Measurements from ENCODE around the gene GSTM3.
"Not testable (repeated sequence)": the region's sequence is repeated elsewhere in the genome, so short reads cannot be mapped to it uniquely, and the experiment has no call there.

Gene GSTM3

DNA sequence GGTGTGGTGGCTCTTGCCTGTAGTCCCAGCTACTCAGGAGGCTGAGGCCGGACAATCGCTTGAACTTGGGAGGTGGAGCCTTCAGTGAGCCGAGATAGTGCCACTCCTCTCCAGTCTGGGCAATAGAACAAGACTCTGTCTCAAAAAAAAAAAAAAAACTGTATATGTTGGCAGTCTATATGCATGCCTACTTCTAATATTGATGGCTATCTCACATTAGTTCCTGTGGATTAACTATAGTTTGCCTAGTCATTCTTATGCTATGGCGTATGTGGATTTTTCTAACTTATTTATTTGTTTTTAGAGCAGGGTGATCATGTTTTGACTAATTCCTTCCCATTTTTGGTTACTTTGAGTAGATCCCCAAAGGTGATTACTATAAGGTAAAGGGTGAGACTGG is 43.8 kb downstream of the GSTM3 start:
- DNase-seq (ENCODE audit: low spot score) = no peak

DNA sequence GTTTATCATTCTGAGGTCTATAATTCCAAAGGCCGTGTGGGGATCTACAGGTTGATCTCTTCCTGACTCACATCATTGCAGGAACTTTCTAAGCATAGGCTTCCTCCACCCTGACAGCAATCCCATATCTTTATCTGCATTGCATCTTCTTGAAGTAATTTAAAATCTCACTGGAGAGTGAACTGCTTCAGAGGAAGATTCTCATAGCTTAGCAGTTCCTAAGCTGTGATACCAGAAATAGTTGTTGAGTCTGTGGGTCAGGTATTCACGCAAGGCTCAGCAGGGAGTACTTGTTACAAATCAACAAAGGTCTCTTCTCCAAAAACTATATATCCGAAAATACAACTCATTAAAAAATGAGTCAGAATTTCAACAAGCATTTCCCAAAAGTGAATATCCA is 45.7 kb downstream of the GSTM3 start:
- not testable (repeated sequence) for DNase-seq (ENCODE audit: low spot score)

DNA sequence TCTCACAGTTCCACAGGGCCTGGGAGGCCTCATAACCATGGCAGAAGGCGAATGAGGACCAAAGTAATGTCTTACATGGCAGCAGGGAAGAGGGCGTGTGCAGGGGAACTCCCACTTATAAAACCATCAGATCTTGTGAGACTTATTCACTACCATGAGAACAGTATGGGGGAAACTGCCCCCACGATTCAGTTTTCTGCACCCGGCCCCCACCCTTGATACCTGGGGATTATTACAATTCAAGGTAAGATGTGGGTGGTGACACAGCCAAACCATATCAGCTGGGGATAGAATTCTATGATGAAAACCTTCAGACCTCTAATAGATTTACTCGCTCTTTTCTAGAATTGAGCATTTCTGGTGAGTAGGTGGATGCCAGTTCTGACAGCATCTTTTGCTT is 46.4 kb downstream of the GSTM3 start:
- not testable (repeated sequence) for DNase-seq (ENCODE audit: low spot score)

DNA sequence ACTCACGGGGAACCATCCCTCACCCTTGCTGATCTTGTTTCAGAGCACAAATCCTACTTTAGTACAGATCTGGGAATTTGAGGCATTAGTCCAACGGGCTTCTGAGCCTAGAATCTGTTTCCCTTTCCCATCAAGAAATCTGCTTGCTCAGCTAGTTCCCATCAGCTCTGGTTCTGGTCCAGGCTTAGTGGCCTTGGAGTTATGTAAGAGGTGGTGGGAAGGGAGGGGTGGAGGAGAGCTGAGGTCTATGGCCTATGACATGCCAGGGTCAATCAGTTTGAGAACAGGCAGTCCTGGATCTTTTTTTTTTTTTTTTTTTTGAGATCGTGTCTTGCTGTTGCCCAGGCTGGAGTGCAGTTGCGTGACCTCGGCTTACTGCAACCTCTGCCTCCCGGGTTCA is 49.1 kb downstream of the GSTM3 start:
- no peak for DNase-seq (ENCODE audit: low spot score)

DNA sequence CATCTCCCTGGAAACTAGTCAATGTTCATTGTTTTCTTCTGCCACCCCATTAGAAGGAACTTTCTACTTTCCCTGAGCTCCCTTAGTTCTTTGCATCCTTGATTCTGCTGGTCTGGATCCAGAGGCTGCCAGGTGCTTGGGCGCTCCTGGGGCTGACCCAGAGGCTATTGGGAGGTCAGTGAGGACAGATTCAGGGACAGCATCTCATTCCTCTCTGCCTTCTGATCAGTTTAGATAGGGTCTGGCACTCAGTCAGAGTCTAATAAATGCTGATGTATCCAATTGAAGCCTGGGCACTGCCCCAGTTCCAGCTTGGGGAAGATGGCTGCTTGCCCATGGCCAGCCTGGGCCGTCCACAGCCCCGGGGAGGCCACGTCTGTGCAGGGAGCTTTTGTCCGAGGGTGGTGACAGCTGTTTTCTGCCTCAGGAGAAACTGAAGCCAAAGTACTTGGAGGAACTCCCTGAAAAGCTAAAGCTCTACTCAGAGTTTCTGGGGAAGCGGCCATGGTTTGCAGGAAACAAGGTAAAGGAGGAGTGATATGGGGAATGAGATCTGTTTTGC is 50.9 kb downstream of the GSTM3 start:
- no peak for DNase-seq (ENCODE audit: low spot score)

DNA sequence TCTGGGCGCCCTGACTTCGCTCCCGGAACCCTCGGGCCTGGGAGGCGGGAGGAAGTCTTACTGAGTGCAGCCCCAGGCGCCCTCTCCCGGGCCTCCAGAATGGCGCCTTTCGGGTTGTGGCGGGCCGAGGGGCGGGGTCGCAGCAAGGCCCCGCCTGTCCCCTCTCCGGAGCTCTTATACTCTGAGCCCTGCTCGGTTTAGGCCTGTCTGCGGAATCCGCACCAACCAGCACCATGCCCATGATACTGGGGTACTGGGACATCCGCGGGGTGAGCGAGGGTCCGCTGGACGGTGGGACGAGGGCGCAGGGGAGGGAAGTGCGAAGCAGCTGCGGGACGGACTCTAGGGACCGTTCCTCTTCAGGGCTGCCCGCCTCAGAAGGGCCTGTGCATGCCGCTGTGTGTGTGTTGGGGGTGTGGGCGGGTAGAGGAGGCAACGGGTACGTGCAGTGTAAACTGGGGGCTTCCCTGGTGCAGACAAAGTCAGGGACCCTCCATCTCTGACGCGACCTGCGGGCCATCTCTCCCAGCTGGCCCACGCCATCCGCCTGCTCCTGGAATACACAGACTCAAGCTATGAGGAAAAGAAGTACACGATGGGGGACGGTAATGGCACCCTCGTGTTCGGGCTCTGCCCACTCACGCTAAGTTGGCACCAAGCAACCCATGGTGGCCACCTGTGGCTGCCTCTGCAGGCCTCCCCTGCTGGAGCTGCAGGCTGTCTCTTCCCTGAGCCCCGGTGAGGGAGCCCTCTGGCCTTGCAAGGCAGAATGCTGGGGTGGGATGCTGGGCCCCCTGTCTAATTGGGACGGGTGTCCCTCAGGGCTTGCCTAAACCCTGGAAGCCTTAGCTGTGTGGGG is 53.0 kb downstream of the GSTM3 start, which contains the start of gene GSTM1:
TSS of gene GSTM1 (plus strand) at position 177 of the 859 bp plus-strand sequence. CDS start at position 234, 57 bp downstream.
- DNase-seq (ENCODE audit: low spot score) = no peak

DNA sequence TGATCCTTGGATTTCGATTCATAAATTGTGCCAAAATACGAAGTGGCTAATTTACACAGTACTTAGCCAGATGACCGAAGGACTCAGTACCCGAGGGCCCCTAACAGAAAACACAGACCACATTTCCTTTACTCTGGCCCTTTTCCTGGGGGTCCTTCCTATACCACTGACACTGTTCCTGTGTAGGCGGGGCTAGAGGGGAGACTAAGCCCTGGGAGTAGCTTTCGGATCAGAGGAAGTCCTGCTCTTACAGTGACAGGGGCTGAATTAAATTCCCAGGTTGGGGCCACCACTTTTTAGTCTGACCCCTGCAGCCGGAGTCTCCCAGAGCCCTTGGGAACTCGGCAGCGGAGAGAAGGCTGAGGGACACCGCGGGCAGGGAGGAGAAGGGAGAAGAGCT is 53.7 kb downstream of the GSTM3 start:
- not testable (repeated sequence) for DNase-seq (ENCODE audit: low spot score)

DNA sequence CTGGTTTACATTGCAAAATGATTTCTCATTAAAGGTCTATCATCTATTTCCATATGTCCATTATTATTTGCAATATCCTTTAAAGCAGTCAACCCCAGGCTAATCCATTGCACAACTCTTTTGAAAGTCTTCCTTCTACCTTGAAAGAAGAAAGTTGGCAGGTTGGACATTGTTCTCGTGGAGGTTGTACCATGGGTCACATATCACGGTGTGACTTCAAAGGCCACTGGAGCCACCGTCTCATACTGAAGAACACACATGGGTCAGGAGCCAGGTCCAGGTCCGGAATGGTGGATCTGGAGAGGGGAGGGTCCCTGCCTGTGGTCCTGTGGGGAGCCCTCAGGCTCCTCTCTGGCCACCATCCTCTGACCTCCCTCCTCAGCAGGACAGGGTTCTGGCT is 54.9 kb downstream of the GSTM3 start:
- not testable (repeated sequence) for DNase-seq (ENCODE audit: low spot score)

DNA sequence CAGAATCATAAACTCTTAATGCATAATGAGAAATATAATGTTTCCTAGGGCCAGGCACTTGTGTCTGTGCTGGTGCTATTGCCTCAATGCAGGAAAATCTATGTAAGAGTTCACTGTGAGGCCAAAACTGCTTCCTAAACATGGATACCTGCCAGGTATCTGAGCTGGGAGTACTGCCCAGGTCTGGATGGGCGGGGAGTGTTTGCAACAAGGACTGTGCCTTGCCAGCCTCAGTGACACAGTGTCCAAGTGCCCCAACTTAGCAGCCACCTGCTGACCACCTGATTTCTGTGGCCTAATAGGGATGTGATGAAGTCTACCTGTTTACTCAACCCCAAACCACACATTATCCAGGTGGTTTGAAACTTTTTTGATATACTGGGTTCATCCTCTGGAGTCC is 55.4 kb downstream of the GSTM3 start:
- not testable (repeated sequence) for DNase-seq (ENCODE audit: low spot score)

DNA sequence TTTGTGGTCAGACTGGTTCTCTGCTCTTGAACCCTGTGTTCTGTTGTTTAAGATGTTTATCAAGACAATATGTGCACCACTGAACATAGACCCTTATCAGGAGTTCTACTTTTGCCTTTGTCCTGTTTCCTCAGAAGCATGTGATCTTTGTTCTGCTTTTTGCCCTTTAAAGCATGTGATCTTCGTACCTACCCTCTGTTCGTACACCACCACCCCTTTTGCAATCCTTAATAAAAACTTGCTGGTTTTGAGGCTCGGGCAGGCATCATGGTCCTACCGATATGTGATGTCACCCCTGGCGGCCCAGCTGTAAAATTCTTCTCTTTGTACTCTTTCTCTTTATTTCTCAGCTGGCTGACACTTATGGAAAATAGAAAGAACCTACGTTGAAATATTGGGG is 56.1 kb downstream of the GSTM3 start:
- DNase-seq (ENCODE audit: low spot score) = not testable (repeated sequence)

Measured in COLO829 (cell line).